Kidney (tissue), 14 donors: ENCODE data around the gene TRA2B. TPM values are rescaled to one million over a fixed set of nuclear protein-coding genes. Genes with fewer than 3 reads are reported as not detected.

Experiments used
- DNase-seq, 5 donors: peaks; one replicate each; pipeline ENCODE4 v3.0.0-alpha.2; 2013 to 2020
- FAIRE-seq: peaks from 2 replicates; lab custom pipeline; 2012; peaks lifted over from hg19 to GRCh38; lab: Jason Lieb, UNC
- H3K27ac ChIP-seq, 2 donors: one replicate each; pipeline ENCODE4 v1.7.0; 2013; ENCODE audit warnings: low read depth in 2 of 2, low read length in 2 of 2, inconsistent platforms in 1 of 2
- H3K27me3 ChIP-seq: one replicate; pipeline ENCODE4 v1.7.1; 2013; ENCODE audit warnings: low read length, inconsistent platforms; ENCODE audit not compliant: control insufficient read depth, insufficient read depth
- H3K36me3 ChIP-seq, 3 donors: one replicate each; pipeline versions ENCODE4 v1.7.0 to v1.7.1; 2013; ENCODE audit warnings: low read length in 3 of 3, control low read depth in 1 of 3, inconsistent platforms in 1 of 3; ENCODE audit not compliant: insufficient read depth in 3 of 3, control insufficient read depth in 2 of 3
- H3K4me1 ChIP-seq, 3 donors: one replicate each; pipeline versions ENCODE4 v1.7.0 to v1.7.1; 2013; ENCODE audit warnings: low read length in 3 of 3, inconsistent platforms in 1 of 3, low read depth in 1 of 3; ENCODE audit not compliant: control insufficient read depth in 2 of 3, insufficient read depth in 2 of 3
- H3K4me3 ChIP-seq, 3 donors: one replicate each; pipeline versions ENCODE4 v1.7.0 to v1.8.1; 2013; ENCODE audit warnings: low read length in 3 of 3, control low read depth in 1 of 3, inconsistent platforms in 1 of 3
- H3K9ac ChIP-seq, 3 donors: one replicate each; pipeline versions ENCODE4 v1.7.0 to v1.7.1; 2013; ENCODE audit warnings: low read length in 3 of 3, control low read depth in 1 of 3, inconsistent platforms in 1 of 3
- H3K9me3 ChIP-seq, 3 donors: one replicate each; pipeline versions ENCODE4 v1.7.0 to v1.7.1; 2013; ENCODE audit warnings: low read length in 3 of 3, control low read depth in 1 of 3, inconsistent platforms in 1 of 3; ENCODE audit not compliant: control insufficient read depth in 2 of 3, insufficient read depth in 1 of 3
- intact Hi-C: fragments of 100-400 bp; cut with DNase I; formaldehyde crosslinking; loops from one replicate; pipeline ENCODE4 v1.11.1; 2022
- polyA plus RNA-seq: library from polyadenylated mRNA; stranded (reverse); fragments of 350-450 nt; fragmentation: Illumina TruSeq; extraction: RNeasy Lipid Tissue Mini Kit (QIAGEN cat#74804); gene quantifications from one replicate; pipeline ENCODE4 v1.2.3, GENCODE V29; 2014; ENCODE audit warnings: low read depth, low replicate concordance; ENCODE audit not compliant: insufficient read depth
- total RNA-seq: library from RNA; stranded (reverse); fragmentation: NEBNext Ultra II Directional; extraction: Animal tissue kit (Norgen Biotek cat#: 25700); gene quantifications from one replicate; pipeline ENCODE4 v1.2.1, GENCODE V29; 2021
- TF ChIP-seq, protein P1 (sequence below): IDR thresholded peaks from 3 replicates; pipeline ENCODE4 v1.5.1; 2012; ENCODE audit warnings: mild to moderate bottlenecking, moderate library complexity, borderline replicate concordance; ENCODE audit not compliant: insufficient read depth; ENCODE audit errors: extremely low read depth
- donor health status: control.
- donor health status: control.
- donor health status: control.
- donor health status: control.
- donor health status: control.
- donor health status: DM: yes; HTN: yes; CAD: no.
- donor health status: Normal renal cell carcinoma (clear cell type).

The TRA2B gene
- total and polyA plus RNA-seq, 2 donors from 2014 or later = 66.8 to 109 TPM

GRCh38 chr3:185934767-185935464, 2.9 kb downstream of the TRA2B start:
- Histone ChIP-seq H3K4me1 (peaks cover 3 to 36% (median 23%) of the 10 kb centered on the region in 3 donors), H3K4me3 (peak overlapping the region; percentile 89 to 98 (median 94)), H3K9me3 (no peaks in the 10 kb centered on the region), H3K27me3 (no peaks in the 10 kb centered on the region), H3K9ac (peak overlapping the region; percentile 22 to 100 (median 99)), H3K27ac (peak overlapping the region in 1 of 2 donors; percentile 1), H3K36me3 (no peaks in the 10 kb centered on the region)
- FAIRE-seq = no peak
- TF ChIP-seq, protein P1, sequence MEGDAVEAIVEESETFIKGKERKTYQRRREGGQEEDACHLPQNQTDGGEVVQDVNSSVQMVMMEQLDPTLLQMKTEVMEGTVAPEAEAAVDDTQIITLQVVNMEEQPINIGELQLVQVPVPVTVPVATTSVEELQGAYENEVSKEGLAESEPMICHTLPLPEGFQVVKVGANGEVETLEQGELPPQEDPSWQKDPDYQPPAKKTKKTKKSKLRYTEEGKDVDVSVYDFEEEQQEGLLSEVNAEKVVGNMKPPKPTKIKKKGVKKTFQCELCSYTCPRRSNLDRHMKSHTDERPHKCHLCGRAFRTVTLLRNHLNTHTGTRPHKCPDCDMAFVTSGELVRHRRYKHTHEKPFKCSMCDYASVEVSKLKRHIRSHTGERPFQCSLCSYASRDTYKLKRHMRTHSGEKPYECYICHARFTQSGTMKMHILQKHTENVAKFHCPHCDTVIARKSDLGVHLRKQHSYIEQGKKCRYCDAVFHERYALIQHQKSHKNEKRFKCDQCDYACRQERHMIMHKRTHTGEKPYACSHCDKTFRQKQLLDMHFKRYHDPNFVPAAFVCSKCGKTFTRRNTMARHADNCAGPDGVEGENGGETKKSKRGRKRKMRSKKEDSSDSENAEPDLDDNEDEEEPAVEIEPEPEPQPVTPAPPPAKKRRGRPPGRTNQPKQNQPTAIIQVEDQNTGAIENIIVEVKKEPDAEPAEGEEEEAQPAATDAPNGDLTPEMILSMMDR = no peak
- DNase-seq = peak in 1 of 5 donors; percentile 52
- intact Hi-C loops = no loop called here

DNA sequence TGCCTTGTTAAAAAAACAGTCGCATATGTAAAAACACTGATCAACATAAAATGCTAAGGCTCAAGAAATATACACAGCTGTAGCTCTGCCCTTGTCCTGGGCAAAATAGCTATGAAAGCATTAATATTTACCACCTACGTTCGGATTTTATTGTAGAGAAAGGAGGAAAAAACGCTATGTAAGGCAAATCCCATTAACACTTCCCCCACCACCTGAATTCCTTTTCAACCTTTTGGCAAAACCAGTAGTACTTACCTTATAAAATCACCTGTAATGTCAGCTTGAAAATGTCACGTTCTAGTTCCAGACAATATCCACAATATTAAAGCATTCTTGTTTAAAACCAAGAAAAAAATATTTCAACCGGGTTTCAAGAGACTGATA, 3.6 kb downstream of the TRA2B start:
- Histone ChIP-seq H3K36me3 (no peaks in the 10 kb centered on the region), H3K27me3 (no peaks in the 10 kb centered on the region), H3K9ac (peak overlapping the region; percentile 13 to 100 (median 99)), H3K27ac (no peak overlapping the region), H3K9me3 (no peaks in the 10 kb centered on the region), H3K4me3 (peak overlapping the region; percentile 46 to 94 (median 58)), H3K4me1 (peaks cover 7 to 43% (median 30%) of the 10 kb centered on the region in 3 donors)
- peak in 1 of 5 donors; percentile 48 for DNase-seq
- TF ChIP-seq, protein P1 = no peak
- intact Hi-C loops = no loop called here
- no peak for FAIRE-seq

- Histone ChIP-seq H3K9me3 (no peaks in the 10 kb centered on the region), H3K27me3 (no peaks in the 10 kb centered on the region), H3K4me1 (peaks cover 7 to 48% (median 36%) of the 10 kb centered on the region in 3 donors), H3K27ac (no peak overlapping the region), H3K4me3 (peak overlapping the region; percentile 46 to 94 (median 58)), H3K9ac (peak overlapping the region; percentile 13 to 100 (median 99)), H3K36me3 (no peaks in the 10 kb centered on the region)
- FAIRE-seq (no peak), DNase-seq (no peak)
- intact Hi-C loops = no loop called here
- TF ChIP-seq, protein P1 = no peak
Observed at GRCh38 chr3:185933374-185934173, 4.2 kb downstream of the TRA2B start.
